GM23338 (cell line): ENCODE measurements around the gene HNRNPA1. TPM values are rescaled to one million over a fixed set of nuclear protein-coding genes. Genes with fewer than 3 reads are reported as not detected.

Experiments
- ATAC-seq: fragments of 200-7000 bp; cut with Tn5 transposase; 3 replicates; pipeline ENCODE4 v1.9.1; 2020
- DNase-seq: peaks from one replicate; pipeline ENCODE4 v3.0.0-alpha.2; 2015; ENCODE audit warnings: low spot score
- H2AFZ ChIP-seq: fragments of 200-600 bp; sonication (generic); 2 replicates; pipeline ENCODE4 v1.8.0; 2016; ENCODE audit warnings: antibody characterized with exemption, mild to moderate bottlenecking, moderate library complexity
- H3F3A ChIP-seq: fragments of 200-600 bp; sonication (generic); replicated peaks from 2 replicates; pipeline ENCODE4 v1.8.0; 2017; ENCODE audit warnings: antibody characterized with exemption, mixed run types, low read depth
- H3K27ac ChIP-seq: fragments of 200-600 bp; sonication (generic); 2 replicates; pipeline ENCODE4 v1.6.1; 2016; ENCODE audit warnings: low read depth
- H3K27me3 ChIP-seq: fragments of 200-600 bp; sonication (generic); 2 replicates; pipeline ENCODE4 v1.8.0; 2016; ENCODE audit warnings: mild to moderate bottlenecking, mixed run types, moderate library complexity; ENCODE audit not compliant: insufficient read depth
- H3K36me3 ChIP-seq: fragments of 200-600 bp; sonication (generic); 2 replicates; pipeline ENCODE4 v1.8.0; 2016; ENCODE audit warnings: mild to moderate bottlenecking; ENCODE audit not compliant: insufficient read depth
- H3K4me1 ChIP-seq: fragments of 200-600 bp; sonication (generic); 2 replicates; pipeline ENCODE4 v1.8.0; 2016; ENCODE audit warnings: mild to moderate bottlenecking, moderate library complexity; ENCODE audit not compliant: insufficient read depth
- H3K4me2 ChIP-seq: fragments of 200-600 bp; sonication (generic); 2 replicates; pipeline ENCODE4 v1.7.1; 2017; ENCODE audit warnings: mixed run types
- H3K4me3 ChIP-seq: fragments of 200-600 bp; sonication (generic); 2 replicates; pipeline ENCODE4 v1.6.1; 2016; ENCODE audit warnings: mixed run types
- H3K79me2 ChIP-seq: fragments of 200-600 bp; sonication (generic); replicated peaks from 2 replicates; pipeline ENCODE4 v1.8.0; 2017; ENCODE audit warnings: mild to moderate bottlenecking; ENCODE audit not compliant: insufficient read depth
- H3K9me2 ChIP-seq: fragments of 200-600 bp; sonication (generic); 2 replicates; pipeline ENCODE4 v1.8.0; 2017; ENCODE audit not compliant: insufficient read depth
- H4K20me1 ChIP-seq: fragments of 200-600 bp; sonication (generic); replicated peaks from 2 replicates; pipeline ENCODE4 v1.8.0; 2017; ENCODE audit warnings: mild to moderate bottlenecking; ENCODE audit not compliant: insufficient read depth
- H3K27ac Mint-ChIP-seq: 2 replicates; pipeline ENCODE4 v1.8.0; 2020; ENCODE audit warnings: inconsistent platforms, mild to moderate bottlenecking, moderate library complexity, mixed read lengths
- H3K27me3 Mint-ChIP-seq: 3 replicates; pipeline ENCODE4 v1.8.0; 2022; ENCODE audit warnings: low read depth, mild to moderate bottlenecking, moderate library complexity, mixed read lengths, inconsistent platforms; ENCODE audit not compliant: insufficient read depth, poor library complexity
- H3K36me3 Mint-ChIP-seq: 3 replicates; pipeline ENCODE4 v1.8.0; 2021; ENCODE audit warnings: low read depth, mild to moderate bottlenecking, inconsistent platforms, moderate library complexity, mixed read lengths
- H3K4me1 Mint-ChIP-seq: 3 replicates; pipeline ENCODE4 v1.8.0; 2020; ENCODE audit warnings: mild to moderate bottlenecking, inconsistent platforms, mixed read lengths
- H3K4me3 Mint-ChIP-seq: 3 replicates; pipeline ENCODE4 v1.8.0; 2021; ENCODE audit warnings: moderate library complexity, mild to moderate bottlenecking, inconsistent platforms, mixed read lengths
- H3K9me3 Mint-ChIP-seq: 3 replicates; pipeline ENCODE4 v1.8.0; 2020; ENCODE audit warnings: moderate library complexity, mild to moderate bottlenecking, inconsistent platforms, mixed read lengths
- CREB1 ChIP-seq: fragments of 250-450 bp; sonication (Bioruptor Pico); IDR thresholded peaks from 2 replicates; pipeline ENCODE4 v1.5.0; 2020; ENCODE audit warnings: low read depth, mild to moderate bottlenecking, moderate library complexity
- CTCF ChIP-seq, 2 experiments: fragments of 200-600 bp in 1 of 2; sonication (generic) in 1 of 2; conservative IDR thresholded peaks; 2 replicates each; pipeline versions ENCODE4 v1.5.1 to v1.6.1; 2016 to 2017; ENCODE audit warnings: antibody characterized with exemption in 2 of 2, low read depth in 2 of 2, mild to moderate bottlenecking in 2 of 2, moderate library complexity in 1 of 2
- EZH2phosphoT487 ChIP-seq: fragments of 200-600 bp; sonication (generic); IDR thresholded peaks from one replicate; pipeline ENCODE4 v1.8.1; 2018; ENCODE audit warnings: antibody characterized with exemption; ENCODE audit not compliant: unreplicated experiment
- JUNB ChIP-seq: IDR thresholded peaks from one replicate; pipeline ENCODE4 v1.6.1; 2016; ENCODE audit warnings: antibody characterized with exemption; ENCODE audit not compliant: unreplicated experiment
- NANOG ChIP-seq: IDR thresholded peaks from 2 replicates; pipeline ENCODE4 v1.6.1; 2016; ENCODE audit warnings: antibody characterized with exemption, borderline replicate concordance
- POLR2AphosphoS5 ChIP-seq: IDR thresholded peaks from 2 replicates; pipeline ENCODE4 v1.6.1; 2016; ENCODE audit warnings: antibody characterized with exemption, low read depth
- REST ChIP-seq: IDR thresholded peaks from one replicate; pipeline ENCODE4 v1.6.1; 2018; ENCODE audit warnings: antibody characterized with exemption; ENCODE audit not compliant: unreplicated experiment
- STAT1 ChIP-seq: IDR thresholded peaks from one replicate; pipeline ENCODE4 v1.6.1; 2016; ENCODE audit warnings: antibody characterized with exemption; ENCODE audit not compliant: unreplicated experiment
- ZNF114 ChIP-seq: fragments of 250-450 bp; sonication (Bioruptor Pico); IDR thresholded peaks from 2 replicates; pipeline ENCODE4 v1.5.0; 2020; ENCODE audit warnings: mild to moderate bottlenecking, moderate library complexity
- ZNF331 ChIP-seq: fragments of 250-450 bp; sonication (Bioruptor Pico); IDR thresholded peaks from 2 replicates; pipeline ENCODE4 v1.5.0; 2020; ENCODE audit warnings: low read depth, mild to moderate bottlenecking, moderate library complexity
- polyA plus RNA-seq: library from polyadenylated mRNA; unstranded; fragments of >200 nt; fragmentation: Nextera tagmentation; extraction: Ambion mirVana; gene quantifications from 2 replicates; pipeline ENCODE4 v1.2.1, GENCODE V29; 2016
- total RNA-seq: library from RNA; depleted of rRNA; stranded (reverse); fragments of >200 nt; shearing (Covaris generic); gene quantifications from 2 replicates; pipeline ENCODE4 v1.2.3, GENCODE V29; 2014
- TF ChIP-seq, protein P1 (sequence below): IDR thresholded peaks from 2 replicates; pipeline ENCODE4 v1.6.1; 2016; ENCODE audit warnings: antibody characterized with exemption

Gene HNRNPA1
- total and polyA plus RNA-seq, 2 experiments from 2014 or later, result 1,104 to 2,576 TPM

GRCh38 chr12:54265364-54265812, 15.1 kb upstream of the HNRNPA1 start:
- no peak overlapping the region for H3K4me3 ChIP-seq
- peaks cover 27% of the 10 kb centered on the region for H3K4me1 Mint-ChIP-seq
- H3K27me3 ChIP-seq, result no peaks in the 10 kb centered on the region
- H3K27me3 Mint-ChIP-seq, result peaks cover 4% of the 10 kb centered on the region
- ATAC-seq, result no peak
- H3K4me1 ChIP-seq, result peaks cover 39% of the 10 kb centered on the region
- H4K20me1 ChIP-seq, result no peaks in the 10 kb centered on the region
- no peaks in the 10 kb centered on the region for H3K9me2 ChIP-seq
- peaks cover 6% of the 10 kb centered on the region; the same call in 2 of the 3 replicates for H3K36me3 Mint-ChIP-seq
- no peaks in the 10 kb centered on the region for H3K9me3 Mint-ChIP-seq
- no peak overlapping the region for H2AFZ ChIP-seq
- H3F3A ChIP-seq, result peaks cover 8% of the 10 kb centered on the region
- H3K36me3 ChIP-seq, result no peaks in the 10 kb centered on the region
- H3K27ac Mint-ChIP-seq, result no peak overlapping the region
- peaks cover 57% of the 10 kb centered on the region for H3K79me2 ChIP-seq
- TF ChIP-seq REST, result no peak
- no peak for TF ChIP-seq NANOG
- no peak for TF ChIP-seq CTCF (conservative IDR thresholded peaks at IDR 0.05; ENCODE audit: low read depth in 2 of 2)
- TF ChIP-seq ZNF331, result no peak
- no peak for TF ChIP-seq STAT1
- TF ChIP-seq JUNB, result no peak
- TF ChIP-seq, protein P1, sequence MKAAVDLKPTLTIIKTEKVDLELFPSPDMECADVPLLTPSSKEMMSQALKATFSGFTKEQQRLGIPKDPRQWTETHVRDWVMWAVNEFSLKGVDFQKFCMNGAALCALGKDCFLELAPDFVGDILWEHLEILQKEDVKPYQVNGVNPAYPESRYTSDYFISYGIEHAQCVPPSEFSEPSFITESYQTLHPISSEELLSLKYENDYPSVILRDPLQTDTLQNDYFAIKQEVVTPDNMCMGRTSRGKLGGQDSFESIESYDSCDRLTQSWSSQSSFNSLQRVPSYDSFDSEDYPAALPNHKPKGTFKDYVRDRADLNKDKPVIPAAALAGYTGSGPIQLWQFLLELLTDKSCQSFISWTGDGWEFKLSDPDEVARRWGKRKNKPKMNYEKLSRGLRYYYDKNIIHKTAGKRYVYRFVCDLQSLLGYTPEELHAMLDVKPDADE, result no peak
- no peak for TF ChIP-seq EZH2phosphoT487
- no peak for TF ChIP-seq POLR2AphosphoS5
- no peak for TF ChIP-seq CREB1
- no peak for TF ChIP-seq ZNF114 (CRISPR knock-in tag)
- H3K27ac ChIP-seq, result peak overlapping the region; percentile 53
- no peak overlapping the region for H3K4me2 ChIP-seq
- no peak for DNase-seq
- H3K4me3 Mint-ChIP-seq, result no peak overlapping the region; the same call in 2 of the 3 replicates
